Right renal cortex interstitium (tissue), 3 donors: Measurements from ENCODE around the gene CTU1. TPM values are rescaled to one million over a fixed set of nuclear protein-coding genes. Genes with fewer than 3 reads are reported as not detected.

ENCODE experiments used
- DNase-seq, 3 donors: peaks; one replicate each; pipeline ENCODE4 v3.0.0-alpha.2; 2013; ENCODE audit warnings: low read depth in 3 of 3, low spot score in 2 of 3
- polyA plus RNA-seq, 3 donors: library from polyadenylated mRNA; unstranded; fragments of 120-200 nt; gene quantifications; one replicate each; pipeline ENCODE4 v1.2.1, GENCODE V29; 2013; ENCODE audit not compliant: insufficient read length in 3 of 3

The CTU1 gene
- polyA plus RNA-seq, 3 donors = 2.2 to 2.8 (median 2.4) TPM

GRCh38 chr19:51107406-51108065, 673 bp downstream of the CTU1 start:
- no peak for DNase-seq

GRCh38 chr19:51103926-51104341, 4.3 kb downstream of the CTU1 start:
- no peak for DNase-seq

GRCh38 chr19:51102991-51103390, 5.2 kb downstream of the CTU1 start:
- DNase-seq = no peak

GRCh38 chr19:51101171-51101865, 6.9 kb downstream of the CTU1 start:
- no peak for DNase-seq

- no peak for DNase-seq
Measured at GRCh38 chr19:51100601-51101000, 7.6 kb downstream of the CTU1 start.

- DNase-seq = no peak
Measured at GRCh38 chr19:51099047-51099382, 9.2 kb downstream of the CTU1 start.

- no peak for DNase-seq
Measured at GRCh38 chr19:51098365-51099046, 9.7 kb downstream of the CTU1 start.

- DNase-seq = no peak
Measured at GRCh38 chr19:51097796-51098195, 10.4 kb downstream of the CTU1 start.

GRCh38 chr19:51097166-51097738, 11.0 kb downstream of the CTU1 start:
- DNase-seq = no peak

- DNase-seq = no peak
Measured at GRCh38 chr19:51096473-51097165, 11.6 kb downstream of the CTU1 start.

- no peak for DNase-seq
Measured at GRCh38 chr19:51094696-51095279, 13.4 kb downstream of the CTU1 start.

GRCh38 chr19:51093510-51094345, 14.5 kb downstream of the CTU1 start:
- DNase-seq = no peak

- DNase-seq = no peak
Measured at GRCh38 chr19:51093101-51093500, 15.1 kb downstream of the CTU1 start.

- DNase-seq = no peak
Measured at GRCh38 chr19:51091895-51092873, 16.0 kb downstream of the CTU1 start.

- no peak for DNase-seq
Measured at GRCh38 chr19:51091126-51091525, 17.1 kb downstream of the CTU1 start.

GRCh38 chr19:51090471-51090870, 17.7 kb downstream of the CTU1 start:
- no peak for DNase-seq

GRCh38 chr19:51089786-51090185, 18.4 kb downstream of the CTU1 start:
- DNase-seq = no peak

GRCh38 chr19:51086153-51086850, 21.9 kb downstream of the CTU1 start:
- no peak for DNase-seq
